B cell (primary cell): ENCODE measurements around the gene PNPLA2. TPM values are rescaled to one million over a fixed set of nuclear protein-coding genes. Genes with fewer than 3 reads are reported as not detected.

Source experiments
- ATAC-seq: fragments of 200-7000 bp; cut with Tn5 transposase; one replicate; pipeline ENCODE4 v1.10.0; 2021; ENCODE audit warnings: low read depth, mild to moderate bottlenecking, moderate number of reproducible peaks, moderate library complexity
- CTCF ChIA-PET: fragments of 350-600 bp; sonication (Branson Sonifier 250); formaldehyde crosslinking; loops from one replicate; lab custom pipeline; 2021; ENCODE audit warnings: antibody characterized with exemption, inconsistent platforms; lab: Charles Lee
- POLR2A ChIA-PET: fragments of 350-600 bp; sonication (Branson Sonifier 250); formaldehyde crosslinking; loops from one replicate; lab custom pipeline; 2021; ENCODE audit warnings: antibody characterized with exemption; lab: Charles Lee
- DNase-seq: peaks from one replicate; pipeline ENCODE4 v3.0.0; 2013
- H2AFZ ChIP-seq: 2 replicates; pipeline ENCODE4 v1.6.1; 2012; ENCODE audit warnings: mild to moderate bottlenecking, low read depth, low read length; ENCODE audit not compliant: insufficient read depth, poor library complexity, severe bottlenecking
- H3K27ac ChIP-seq, 2 donors: 1 replicate in 1 of 2; 2 replicates in 1 of 2; pipeline ENCODE4 v1.5.1; 2012 to 2013; ENCODE audit warnings: low read length in 2 of 2, mild to moderate bottlenecking in 2 of 2, moderate library complexity in 1 of 2
- H3K27me3 ChIP-seq, 4 experiments: fragments of 200-600 bp in 1 of 4; sonication (generic) in 1 of 4; replicated peaks in 1 of 4; 1 replicate in 2 of 4; 2 replicates in 2 of 4; pipeline versions ENCODE4 v1.6.1 to v1.7.0; 2013 to 2016; ENCODE audit warnings: low read length in 3 of 4, mild to moderate bottlenecking in 2 of 4, mixed read lengths in 1 of 4, moderate library complexity in 1 of 4; ENCODE audit not compliant: insufficient read depth in 4 of 4, control insufficient read depth in 3 of 4; ENCODE audit errors: control extremely low read depth in 1 of 4
- H3K36me3 ChIP-seq, 2 experiments: replicated peaks in 1 of 2; 1 replicate in 1 of 2; 2 replicates in 1 of 2; pipeline versions ENCODE4 v1.6.1 to v1.7.1; 2013; ENCODE audit warnings: low read length in 1 of 2; ENCODE audit not compliant: insufficient read depth in 2 of 2, control insufficient read depth in 1 of 2; ENCODE audit errors: control extremely low read depth in 1 of 2, extremely low read depth in 1 of 2
- H3K4me1 ChIP-seq, 2 donors: fragments of 200-600 bp in 1 of 2; sonication (generic) in 1 of 2; 1 replicate in 1 of 2; 2 replicates in 1 of 2; pipeline versions ENCODE4 v1.5.1 to v1.6.1; 2013 to 2017; ENCODE audit warnings: low read length in 2 of 2; ENCODE audit not compliant: control insufficient read depth in 2 of 2, insufficient read depth in 2 of 2
- H3K4me2 ChIP-seq: replicated peaks from 2 replicates; pipeline ENCODE3; 2012; ENCODE audit warnings: mild to moderate bottlenecking, low read depth, low read length; ENCODE audit not compliant: poor library complexity, severe bottlenecking
- H3K4me3 ChIP-seq, 5 experiments: fragments of 200-600 bp in 1 of 5; sonication (generic) in 1 of 5; 1 replicate in 3 of 5; 2 replicates in 2 of 5; pipeline versions ENCODE4 v1.5.1 to v1.7.0; 2011 to 2016; ENCODE audit warnings: low read length in 4 of 5, mild to moderate bottlenecking in 4 of 5, low read depth in 2 of 5, control low read depth in 1 of 5, moderate library complexity in 1 of 5; ENCODE audit not compliant: insufficient read depth in 1 of 5; ENCODE audit errors: control extremely low read depth in 1 of 5, extremely low read depth in 1 of 5
- H3K79me2 ChIP-seq: fragments of 200-600 bp; sonication (generic); one replicate; pipeline ENCODE4 v1.6.0; 2016; ENCODE audit warnings: low read length; ENCODE audit not compliant: control insufficient read depth, insufficient read depth
- H3K9ac ChIP-seq: fragments of 200-600 bp; sonication (generic); 2 replicates; pipeline ENCODE4 v1.6.1; 2017; ENCODE audit warnings: mild to moderate bottlenecking, low read length, moderate library complexity
- H3K9me3 ChIP-seq, 3 donors: one replicate each; pipeline versions ENCODE4 v1.6.1 to v1.7.1; 2013; ENCODE audit warnings: low read length in 2 of 3; ENCODE audit not compliant: control insufficient read depth in 2 of 3, insufficient read depth in 1 of 3; ENCODE audit errors: control extremely low read depth in 1 of 3
- H4K20me1 ChIP-seq: 2 replicates; pipeline ENCODE4 v1.6.0; 2012; ENCODE audit warnings: mild to moderate bottlenecking, low read length; ENCODE audit not compliant: insufficient read depth, control insufficient read depth, poor library complexity, severe bottlenecking
- H3K27ac Mint-ChIP-seq: one replicate; pipeline ENCODE4 v1.8.0; 2021; ENCODE audit warnings: mixed read lengths
- H3K27me3 Mint-ChIP-seq: one replicate; pipeline ENCODE4 v1.8.0; 2021; ENCODE audit warnings: mixed read lengths
- H3K4me1 Mint-ChIP-seq: one replicate; pipeline ENCODE4 v1.8.0; 2021; ENCODE audit warnings: mixed read lengths
- H3K4me3 Mint-ChIP-seq: one replicate; pipeline ENCODE4 v1.8.0; 2021; ENCODE audit warnings: mixed read lengths
- H3K9me3 Mint-ChIP-seq: one replicate; pipeline ENCODE4 v1.8.0; 2022; ENCODE audit warnings: mixed read lengths; ENCODE audit not compliant: insufficient read depth
- EZH2 ChIP-seq: IDR thresholded peaks from 2 replicates; pipeline ENCODE4 v1.6.1; 2012; ENCODE audit warnings: borderline replicate concordance, low read depth, mild to moderate bottlenecking, moderate library complexity, low read length; ENCODE audit not compliant: insufficient read depth, poor library complexity, severe bottlenecking
- WGBS: methylation state at CpG from one replicate; pipeline ENCODE4 v1.1.5; 2013; ENCODE audit warnings: missing lambda C conversion rate; ENCODE audit not compliant: insufficient coverage; 5-methylcytosine and 5-hydroxymethylcytosine counted together
- intact Hi-C: fragments of 100-400 bp; cut with micrococcal nuclease; formaldehyde crosslinking; loops from one replicate; pipeline ENCODE4 v1.10.0; 2022
- polyA plus RNA-seq: library from polyadenylated mRNA; depleted of rRNA; stranded (reverse); fragments of >200 nt; gene quantifications from 2 replicates; pipeline ENCODE4 v1.2.3, GENCODE V29; 2012
- total RNA-seq, 2 donors: library from RNA; stranded (reverse); fragments of 120-200 nt in 1 of 2; gene quantifications; 1 replicate in 1 of 2; 2 replicates in 1 of 2; pipeline versions ENCODE4 v1.2.3 to v1.2.4, GENCODE V29; 2013 to 2022
- TF ChIP-seq, protein P1 (sequence below): fragments of 200-600 bp; IDR thresholded peaks from one replicate; pipeline ENCODE4 v1.8.0; 2022; ENCODE audit warnings: antibody characterized with exemption, mild to moderate bottlenecking

PNPLA2 gene
- total and polyA plus RNA-seq, 2 donors (not counting 1 experiment from before 2014, with no cell fraction given), result 208 to 276 TPM

DNA sequence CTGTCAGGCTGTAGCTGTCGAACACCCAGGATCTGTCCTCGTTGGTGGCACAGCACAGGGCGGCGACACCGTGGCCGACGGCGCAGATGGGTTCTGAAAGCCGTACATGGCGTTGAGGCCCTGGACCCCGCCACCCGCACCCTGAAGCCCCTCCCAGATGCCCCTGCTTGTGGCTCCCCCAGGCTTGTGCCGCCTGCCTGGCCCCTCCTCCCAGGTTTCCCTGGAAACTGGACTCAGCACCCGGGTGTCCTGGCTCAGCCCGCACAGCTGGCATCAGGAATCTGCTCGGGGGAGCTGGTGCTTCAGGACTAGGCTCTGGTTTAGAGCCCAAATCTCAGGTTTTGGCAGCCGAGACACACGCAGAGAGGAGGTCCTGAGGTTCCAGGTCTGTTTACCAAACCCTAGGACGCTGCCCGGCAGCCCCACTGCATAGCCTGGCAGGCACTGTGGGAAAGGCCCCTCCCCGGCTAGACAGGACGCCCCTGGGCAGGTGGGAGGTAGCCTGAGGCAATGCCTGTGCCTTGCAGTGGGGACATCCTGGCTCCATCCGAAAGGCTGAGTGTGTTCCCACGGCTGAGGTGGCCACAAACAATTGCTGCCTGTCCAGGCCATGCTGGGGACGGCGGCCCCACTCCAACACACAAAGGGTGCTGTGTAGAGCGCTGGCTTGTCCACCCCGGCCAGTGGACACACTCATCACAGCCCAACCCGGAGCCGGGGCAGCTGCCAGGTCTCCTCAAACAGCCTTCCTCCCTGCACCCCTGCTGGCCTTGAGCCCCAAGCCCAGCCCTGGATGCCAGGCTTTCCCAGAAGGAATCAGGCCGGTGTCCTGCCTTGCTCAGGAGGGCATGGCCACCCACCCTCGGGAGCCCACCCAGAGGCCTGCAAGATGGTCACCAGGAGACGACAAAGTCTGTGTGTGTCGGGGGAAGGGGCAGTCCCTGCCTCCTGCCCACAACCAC is 46.0 kb upstream of the PNPLA2 start:
- Histone ChIP-seq H3K4me3 (no peak overlapping the region), H4K20me1 (peaks cover 42% of the 10 kb centered on the region), H3K27me3 (no peaks in the 10 kb centered on the region), H3K36me3 (peaks cover 0 to 26% of the 10 kb centered on the region in 2 experiments), H3K9ac (no peak overlapping the region), H3K4me2 (no peak overlapping the region), H3K9me3 (no peaks in the 10 kb centered on the region), H3K4me1 (peaks cover 7 to 16% of the 10 kb centered on the region in 2 donors), H2AFZ (no peak overlapping the region), H3K27ac (no peak overlapping the region), H3K79me2 (peaks cover 49% of the 10 kb centered on the region)
- TF ChIP-seq, protein P1, sequence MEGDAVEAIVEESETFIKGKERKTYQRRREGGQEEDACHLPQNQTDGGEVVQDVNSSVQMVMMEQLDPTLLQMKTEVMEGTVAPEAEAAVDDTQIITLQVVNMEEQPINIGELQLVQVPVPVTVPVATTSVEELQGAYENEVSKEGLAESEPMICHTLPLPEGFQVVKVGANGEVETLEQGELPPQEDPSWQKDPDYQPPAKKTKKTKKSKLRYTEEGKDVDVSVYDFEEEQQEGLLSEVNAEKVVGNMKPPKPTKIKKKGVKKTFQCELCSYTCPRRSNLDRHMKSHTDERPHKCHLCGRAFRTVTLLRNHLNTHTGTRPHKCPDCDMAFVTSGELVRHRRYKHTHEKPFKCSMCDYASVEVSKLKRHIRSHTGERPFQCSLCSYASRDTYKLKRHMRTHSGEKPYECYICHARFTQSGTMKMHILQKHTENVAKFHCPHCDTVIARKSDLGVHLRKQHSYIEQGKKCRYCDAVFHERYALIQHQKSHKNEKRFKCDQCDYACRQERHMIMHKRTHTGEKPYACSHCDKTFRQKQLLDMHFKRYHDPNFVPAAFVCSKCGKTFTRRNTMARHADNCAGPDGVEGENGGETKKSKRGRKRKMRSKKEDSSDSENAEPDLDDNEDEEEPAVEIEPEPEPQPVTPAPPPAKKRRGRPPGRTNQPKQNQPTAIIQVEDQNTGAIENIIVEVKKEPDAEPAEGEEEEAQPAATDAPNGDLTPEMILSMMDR, result no peak
- CTCF ChIA-PET, result no interaction called here
- POLR2A ChIA-PET, result no interaction called here
- 95% methylated on average over 33 of the region's 34 CpGs for WGBS
- H3K9me3 Mint-ChIP-seq, result no peaks in the 10 kb centered on the region
- peak; percentile 14 for DNase-seq
- intact Hi-C loops, result no loop called here
- ATAC-seq, result no peak
- no peaks in the 10 kb centered on the region for H3K27me3 Mint-ChIP-seq
- no peak overlapping the region for H3K4me3 Mint-ChIP-seq
- peaks cover 11% of the 10 kb centered on the region for H3K4me1 Mint-ChIP-seq
- H3K27ac Mint-ChIP-seq, result no peak overlapping the region

DNA sequence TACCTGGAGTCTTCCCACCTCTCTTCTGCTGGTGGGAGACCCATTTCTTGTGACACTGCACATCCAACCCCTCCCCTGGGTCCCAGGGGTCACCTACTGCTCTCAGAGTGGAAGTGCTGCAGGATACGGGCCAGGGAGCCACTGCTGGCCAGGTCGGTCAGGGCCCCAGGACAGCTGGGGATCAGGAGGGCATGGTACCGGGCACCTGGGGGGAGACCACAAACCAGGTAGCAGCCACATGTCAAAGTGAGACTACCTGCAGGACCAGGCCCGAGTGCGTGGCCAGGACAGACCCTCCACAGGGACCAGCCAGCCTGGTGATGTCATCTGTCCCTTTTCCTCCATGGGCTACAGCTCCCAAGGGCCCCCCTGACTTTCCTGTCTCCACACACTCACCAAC is 45.3 kb upstream of the PNPLA2 start:
- 96% methylated on average over 5 of the region's 5 CpGs for WGBS
- intact Hi-C loops, result no loop called here
- TF ChIP-seq, protein P1, result no peak
- no peak for TF ChIP-seq EZH2
- Histone ChIP-seq H3K36me3 (peaks cover 0 to 26% of the 10 kb centered on the region in 2 experiments), H3K4me3 (no peak overlapping the region), H2AFZ (no peak overlapping the region), H3K4me2 (no peak overlapping the region), H3K9ac (no peak overlapping the region), H4K20me1 (peaks cover 46% of the 10 kb centered on the region), H3K27ac (no peak overlapping the region), H3K4me1 (peaks cover 12 to 22% of the 10 kb centered on the region in 2 donors), H3K79me2 (peaks cover 57% of the 10 kb centered on the region), H3K9me3 (no peaks in the 10 kb centered on the region), H3K27me3 (no peaks in the 10 kb centered on the region)
- ChIA-PET CTCF (no interaction called here), POLR2A (no interaction called here)
- H3K27ac Mint-ChIP-seq, result no peak overlapping the region
- H3K4me1 Mint-ChIP-seq, result peaks cover 11% of the 10 kb centered on the region
- no peak for ATAC-seq
- H3K27me3 Mint-ChIP-seq, result no peaks in the 10 kb centered on the region
- no peak for DNase-seq
- H3K9me3 Mint-ChIP-seq, result no peaks in the 10 kb centered on the region
- no peak overlapping the region for H3K4me3 Mint-ChIP-seq
